HepG2 (cell line): ENCODE data around the gene SND1. TPM values are rescaled to one million over a fixed set of nuclear protein-coding genes. Genes with fewer than 3 reads are reported as not detected.

Experiments
- AHDC1 ChIP-seq: sonication (generic); formaldehyde crosslinking; IDR thresholded peaks from 2 replicates; pipeline ENCODE4 v1.5.1; 2020; ENCODE audit warnings: mild to moderate bottlenecking, missing genetic modification reagents, borderline replicate concordance
- HDAC6 ChIP-seq: fragments of 200-600 bp; sonication (generic); IDR thresholded peaks from 2 replicates; pipeline ENCODE4 v1.7.0; 2017; ENCODE audit warnings: mild to moderate bottlenecking, antibody characterized with exemption, low read length, low read depth
- MIXL1 ChIP-seq: IDR thresholded peaks from 2 replicates; pipeline ENCODE4 v1.6.1; 2016
- NR2F6 ChIP-seq, 2 experiments: IDR thresholded peaks; 2 replicates each; pipeline ENCODE4 v1.6.1; 2016; ENCODE audit warnings: antibody characterized with exemption in 1 of 2, mild to moderate bottlenecking in 1 of 2
- ZNF431 ChIP-seq: sonication (generic); formaldehyde crosslinking; IDR thresholded peaks from 2 replicates; pipeline ENCODE4 v1.9.0; 2022; ENCODE audit warnings: missing genetic modification reagents, low read depth, mild to moderate bottlenecking, borderline replicate concordance
- ZNF646 ChIP-seq: sonication (generic); formaldehyde crosslinking; IDR thresholded peaks from 2 replicates; pipeline ENCODE4 v1.9.0; 2021; ENCODE audit warnings: mild to moderate bottlenecking, missing genetic modification reagents
- ZNF772 ChIP-seq: sonication (generic); formaldehyde crosslinking; IDR thresholded peaks from 2 replicates; pipeline ENCODE4 v1.5.0; 2020; ENCODE audit warnings: mild to moderate bottlenecking, missing genetic modification reagents
- ZNF850 ChIP-seq: sonication (generic); formaldehyde crosslinking; conservative IDR thresholded peaks from 2 replicates; pipeline ENCODE4 v1.9.0; 2021; ENCODE audit warnings: mild to moderate bottlenecking, missing genetic modification reagents
- polyA plus RNA-seq, 8 experiments: library from polyadenylated mRNA; depleted of rRNA in 3 of 8; stranded (reverse) in 7 of 8; unstranded in 1 of 8; fragments of >200 nt; fragmentation: Illumina TruSeq in 4 of 8; extraction: Trizol in 4 of 8; gene quantifications; 2 replicates each; pipeline versions ENCODE4 v1.2.1 to v1.2.3, GENCODE V29; 2011 to 2016; ENCODE audit warnings: low read depth in 4 of 8, missing spikeins in 1 of 8, mixed read lengths in 1 of 8; ENCODE audit not compliant: insufficient read depth in 1 of 8
- total RNA-seq, 5 experiments: library from RNA; depleted of rRNA; stranded (reverse); fragments of >200 nt; fragmentation: Illumina TruSeq; extraction: Trizol; gene quantifications; 2 replicates each; pipeline ENCODE4 v1.2.3, GENCODE V29; 2016; ENCODE audit warnings: low read depth in 1 of 5

The SND1 gene
- total and polyA plus RNA-seq, 2 of the 13 experiments (the other 11 are each of a cell fraction or from before 2014, with no cell fraction given): 110 to 182 TPM

- TF ChIP-seq ZNF850 (CRISPR knock-in tag) (no peak), ZNF431 (CRISPR knock-in tag) (no peak), NR2F6 (IDR thresholded peaks at IDR 0.05) (peak; percentile 67), NR2F6 (CRISPR knock-in tag; IDR thresholded peaks at IDR 0.05) (peak; percentile 61; the same call in 1 of the 2 replicates), ZNF772 (CRISPR knock-in tag) (no peak), HDAC6 (no peak), AHDC1 (CRISPR knock-in tag) (peak; percentile 32; the same call in 1 of the 2 replicates), ZNF646 (CRISPR knock-in tag) (no peak), MIXL1 (0 out of 2 replicates have a peak, but pooled peaks have one; percentile 20)
Observed at GRCh38 chr7:127907110-127908040, 255.4 kb downstream of the SND1 start (continued).
